ENCODE results near the gene OR7G1. TPM values are rescaled to one million over a fixed set of nuclear protein-coding genes. Genes with fewer than 3 reads are reported as not detected.
"Not testable (repeated sequence)": the region's sequence is repeated elsewhere in the genome, so short reads cannot be mapped to it uniquely, and the experiment has no call there.

Gene OR7G1
- total and polyA plus RNA-seq, 2 donors (not counting 3 experiments of a cell fraction or from before 2014, with no cell fraction given), result not detected

- BruUV-seq (replicated peaks), result no TSS peak
- Histone ChIP-seq H3K4me2 (ENCODE audit: insufficient read depth, low read length) (no peak overlapping the region), H3K79me2 (ENCODE audit: control insufficient read depth, insufficient read depth, low read length) (no peaks in the 10 kb centered on the region), H3K27me3 (ENCODE audit: control insufficient read depth in 2 of 2, insufficient read depth in 2 of 2, low read length in 2 of 2) (no peaks in the 10 kb centered on the region), H3K27ac (ENCODE audit: insufficient read depth, low read depth, low read length) (no peak overlapping the region), H2AFZ (ENCODE audit: low read depth, low read length) (no peak overlapping the region), H3K9me3 (replicated peaks; ENCODE audit: control insufficient read depth, insufficient read depth, low read length) (no peaks in the 10 kb centered on the region), H3K9ac (replicated peaks; ENCODE audit: extremely low read depth, insufficient read depth, low read length) (no peak overlapping the region), H3K9me1 (replicated peaks; ENCODE audit: control insufficient read depth, extremely low read depth, insufficient read depth, low read length) (no peaks in the 10 kb centered on the region), H3K4me3 (replicated peaks in 1 of 3; ENCODE audit: insufficient read depth in 1 of 3, low read depth in 1 of 3, low read length in 3 of 3) (no peak overlapping the region), H3K4me1 (ENCODE audit: control insufficient read depth, extremely low read depth, insufficient read depth, low read length) (peaks cover 5% of the 10 kb centered on the region), H3K36me3 (ENCODE audit: control insufficient read depth in 2 of 2, extremely low read depth in 1 of 2, insufficient read depth in 2 of 2, low read length in 2 of 2) (no peaks in the 10 kb centered on the region), H4K20me1 (replicated peaks; ENCODE audit: control insufficient read depth, extremely low read depth, insufficient read depth, low read length) (no peaks in the 10 kb centered on the region)
- dilution Hi-C loops (cut with MboI; ENCODE audit: extremely low pct_ligation_motif_present, low sequenced_read_pairs) (no loop called here), intact Hi-C loops (cut with micrococcal nuclease) (no loop called here)
- no peak for FAIRE-seq
- CTCF ChIA-PET, result no interaction called here
- TF ChIP-seq EZH2 (IDR thresholded peaks at IDR 0.05; ENCODE audit: borderline replicate concordance, low read depth, low read length, severe bottlenecking) (no peak), JUN (IDR thresholded peaks at IDR 0.05; ENCODE audit: borderline replicate concordance, insufficient read depth, insufficient read length, low read depth) (no peak), GATA2 (IDR thresholded peaks at IDR 0.05; ENCODE audit: insufficient read depth, insufficient read length, low read depth, low read length) (no peak), POLR2A (IDR thresholded peaks at IDR 0.05; ENCODE audit: low read depth, low read length) (no peak), MAX (IDR thresholded peaks at IDR 0.05; ENCODE audit: insufficient read depth, insufficient read length) (no peak)
- POLR2A ChIA-PET, result no interaction called here
- DNase-seq (ENCODE audit: low read depth, low spot score), result no peak
Observed at GRCh38 chr19:9073806-9074205, 41.8 kb downstream of the OR7G1 start.

GRCh38 chr19:9071720-9072119, 43.8 kb downstream of the OR7G1 start:
- H4K20me1 ChIP-seq (replicated peaks; ENCODE audit: control insufficient read depth, extremely low read depth, insufficient read depth, low read length); H3K9me3 ChIP-seq (replicated peaks; ENCODE audit: control insufficient read depth, insufficient read depth, low read length); H3K9ac ChIP-seq (replicated peaks; ENCODE audit: extremely low read depth, insufficient read depth, low read length); CTCF ChIA-PET; dilution Hi-C loops (cut with MboI; ENCODE audit: extremely low pct_ligation_motif_present, low sequenced_read_pairs); H3K4me3 ChIP-seq (replicated peaks in 1 of 3; ENCODE audit: insufficient read depth in 1 of 3, low read depth in 1 of 3, low read length in 3 of 3); POLR2A ChIA-PET; H3K4me1 ChIP-seq (ENCODE audit: control insufficient read depth, extremely low read depth, insufficient read depth, low read length); H3K4me2 ChIP-seq (ENCODE audit: insufficient read depth, low read length); DNase-seq (ENCODE audit: low read depth, low spot score); H3K79me2 ChIP-seq (ENCODE audit: control insufficient read depth, insufficient read depth, low read length); BruUV-seq (replicated peaks); H3K27me3 ChIP-seq (ENCODE audit: control insufficient read depth in 2 of 2, insufficient read depth in 2 of 2, low read length in 2 of 2); H2AFZ ChIP-seq (ENCODE audit: low read depth, low read length); intact Hi-C loops (cut with micrococcal nuclease); H3K36me3 ChIP-seq (ENCODE audit: control insufficient read depth in 2 of 2, extremely low read depth in 1 of 2, insufficient read depth in 2 of 2, low read length in 2 of 2); FAIRE-seq; H3K27ac ChIP-seq (ENCODE audit: insufficient read depth, low read depth, low read length); H3K9me1 ChIP-seq (replicated peaks; ENCODE audit: control insufficient read depth, extremely low read depth, insufficient read depth, low read length): not testable (repeated sequence)
